IPS DF 6.9 (cell line): ENCODE measurements around the gene SERBP1.
"Not testable (repeated sequence)": the region's sequence is repeated elsewhere in the genome, so short reads cannot be mapped to it uniquely, and the experiment has no call there.

ENCODE experiments used
- DNase-seq: peaks from one replicate; pipeline ENCODE4 v3.0.0-alpha.2; 2013; ENCODE audit warnings: low read depth, low spot score
- H3K27ac ChIP-seq: one replicate; pipeline ENCODE4 v1.5.1; 2013; ENCODE audit warnings: low read length, control low read depth
- H3K27me3 ChIP-seq: 2 replicates; pipeline ENCODE4 v1.6.1; 2013; ENCODE audit warnings: mild to moderate bottlenecking, low read length; ENCODE audit not compliant: control insufficient read depth, insufficient read depth
- H3K36me3 ChIP-seq: 2 replicates; pipeline ENCODE4 v1.6.1; 2013; ENCODE audit warnings: low read length; ENCODE audit not compliant: control insufficient read depth, insufficient read depth
- H3K4me1 ChIP-seq: 2 replicates; pipeline ENCODE4 v1.6.1; 2013; ENCODE audit warnings: low read length; ENCODE audit not compliant: control insufficient read depth, insufficient read depth
- H3K4me3 ChIP-seq: 2 replicates; pipeline ENCODE4 v1.5.1; 2013; ENCODE audit warnings: mild to moderate bottlenecking, low read length
- H3K9me3 ChIP-seq: 2 replicates; pipeline ENCODE4 v1.6.1; 2013; ENCODE audit warnings: low read length, inconsistent platforms; ENCODE audit not compliant: control insufficient read depth, insufficient read depth
- WGBS: extraction: QIAGEN DNeasy Blood & Tissue Kit; methylation state at CpG from one replicate; pipeline ENCODE4 v1.1.7; 2013; ENCODE audit warnings: mixed read lengths, missing lambda C conversion rate; ENCODE audit not compliant: insufficient read length, insufficient coverage; 5-methylcytosine and 5-hydroxymethylcytosine counted together

Gene SERBP1

GRCh38 chr1:67408148-67408547 lies 22.1 kb downstream of the SERBP1 start:
- Histone ChIP-seq H3K4me1 (no peaks in the 10 kb centered on the region), H3K4me3 (no peak overlapping the region), H3K27me3 (no peaks in the 10 kb centered on the region), H3K27ac (no peak overlapping the region), H3K36me3 (no peaks in the 10 kb centered on the region; the same call in 1 of the 2 replicates), H3K9me3 (no peaks in the 10 kb centered on the region)
- WGBS = no CpG with 5 or more reads among the region's 1 CpG
- no peak for DNase-seq

GRCh38 chr1:67407498-67407897 lies 22.7 kb downstream of the SERBP1 start:
- no peak overlapping the region for H3K4me3 ChIP-seq
- no peaks in the 10 kb centered on the region; the same call in 1 of the 2 replicates for H3K36me3 ChIP-seq
- DNase-seq = no peak
- no CpG with 5 or more reads among the region's 5 CpGs for WGBS
- H3K27me3 ChIP-seq = no peaks in the 10 kb centered on the region
- H3K27ac ChIP-seq = no peak overlapping the region
- H3K9me3 ChIP-seq = no peaks in the 10 kb centered on the region
- no peaks in the 10 kb centered on the region for H3K4me1 ChIP-seq

GRCh38 chr1:67405473-67406245 lies 24.5 kb downstream of the SERBP1 start:
- DNase-seq = no peak
- Histone ChIP-seq H3K9me3 (no peaks in the 10 kb centered on the region), H3K4me3 (no peak overlapping the region), H3K4me1 (no peaks in the 10 kb centered on the region), H3K27me3 (no peaks in the 10 kb centered on the region), H3K36me3 (no peaks in the 10 kb centered on the region; the same call in 1 of the 2 replicates), H3K27ac (no peak overlapping the region)
- WGBS = no CpG with 5 or more reads among the region's 3 CpGs

GRCh38 chr1:67404212-67404620 lies 26.0 kb downstream of the SERBP1 start:
- Histone ChIP-seq H3K9me3 (no peaks in the 10 kb centered on the region), H3K36me3 (no peaks in the 10 kb centered on the region), H3K4me3 (no peak overlapping the region), H3K27me3 (no peaks in the 10 kb centered on the region), H3K27ac (no peak overlapping the region), H3K4me1 (no peaks in the 10 kb centered on the region)
- no CpG with 5 or more reads among the region's 5 CpGs for WGBS
- DNase-seq = no peak

GRCh38 chr1:67401443-67401842 lies 28.8 kb downstream of the SERBP1 start:
- H3K4me3 ChIP-seq = no peak overlapping the region
- no peak overlapping the region for H3K27ac ChIP-seq

GRCh38 chr1:67400029-67400786 lies 30.0 kb downstream of the SERBP1 start:
- H3K4me1 ChIP-seq, H3K4me3 ChIP-seq, H3K9me3 ChIP-seq, H3K27ac ChIP-seq, H3K36me3 ChIP-seq, DNase-seq, H3K27me3 ChIP-seq: not testable (repeated sequence)
- no CpG with 5 or more reads among the region's 12 CpGs for WGBS

More at GRCh38 chr1:67401443-67401842, 28.8 kb downstream of the SERBP1 start:
- no peaks in the 10 kb centered on the region for H3K27me3 ChIP-seq
- no CpG with 5 or more reads among the region's 6 CpGs for WGBS
- H3K9me3 ChIP-seq = no peaks in the 10 kb centered on the region
- H3K36me3 ChIP-seq = no peaks in the 10 kb centered on the region
- H3K4me1 ChIP-seq = no peaks in the 10 kb centered on the region
- DNase-seq = no peak

- DNase-seq = no peak
- no peaks in the 10 kb centered on the region for H3K9me3 ChIP-seq
- H3K4me3 ChIP-seq = no peak overlapping the region
- no peak overlapping the region for H3K27ac ChIP-seq
- no peaks in the 10 kb centered on the region for H3K4me1 ChIP-seq
- no peaks in the 10 kb centered on the region for H3K27me3 ChIP-seq
- no peaks in the 10 kb centered on the region for H3K36me3 ChIP-seq
- WGBS = no CpG with 5 or more reads among the region's 7 CpGs
Observed at GRCh38 chr1:67399199-67399993, 30.8 kb downstream of the SERBP1 start.

- no CpG with 5 or more reads among the region's 4 CpGs for WGBS
- Histone ChIP-seq H3K4me3 (no peak overlapping the region), H3K36me3 (no peaks in the 10 kb centered on the region; the same call in 1 of the 2 replicates), H3K9me3 (no peaks in the 10 kb centered on the region), H3K4me1 (peaks cover 4% of the 10 kb centered on the region; the same call in 1 of the 2 replicates), H3K27ac (no peak overlapping the region), H3K27me3 (no peaks in the 10 kb centered on the region)
- no peak for DNase-seq
Observed at GRCh38 chr1:67394548-67394947, 35.7 kb downstream of the SERBP1 start.

GRCh38 chr1:67393737-67394136 lies 36.5 kb downstream of the SERBP1 start:
- DNase-seq = no peak
- H3K27me3 ChIP-seq = no peaks in the 10 kb centered on the region
- no CpG with 5 or more reads among the region's 3 CpGs for WGBS
- no peak overlapping the region for H3K4me3 ChIP-seq
- peaks cover 4% of the 10 kb centered on the region; the same call in 1 of the 2 replicates for H3K4me1 ChIP-seq
- H3K9me3 ChIP-seq = no peaks in the 10 kb centered on the region
- H3K36me3 ChIP-seq = no peaks in the 10 kb centered on the region; the same call in 1 of the 2 replicates
- no peak overlapping the region for H3K27ac ChIP-seq

- no CpG with 5 or more reads among the region's 12 CpGs for WGBS
- H3K4me1 ChIP-seq = peaks cover 4% of the 10 kb centered on the region; the same call in 1 of the 2 replicates
- H3K36me3 ChIP-seq = no peaks in the 10 kb centered on the region; the same call in 1 of the 2 replicates
- no peaks in the 10 kb centered on the region for H3K9me3 ChIP-seq
- DNase-seq = no peak
- H3K27me3 ChIP-seq = no peaks in the 10 kb centered on the region
- H3K27ac ChIP-seq = no peak overlapping the region
- no peak overlapping the region for H3K4me3 ChIP-seq
Observed at GRCh38 chr1:67393240-67393639, 37.0 kb downstream of the SERBP1 start.
